Liver (tissue), 9 donors: ENCODE measurements around the gene PRKN. TPM values are rescaled to one million over a fixed set of nuclear protein-coding genes. Genes with fewer than 3 reads are reported as not detected.

Experiments
- DNase-seq: peaks from one replicate; pipeline ENCODE4 v3.0.0-alpha.2; 2017; ENCODE audit warnings: low spot score
- H3K27ac ChIP-seq, 2 donors: one replicate each; pipeline ENCODE4 v1.7.0; 2013; ENCODE audit warnings: inconsistent platforms in 2 of 2, low read length in 2 of 2, control low read depth in 1 of 2, low read depth in 1 of 2, mild to moderate bottlenecking in 1 of 2
- H3K27me3 ChIP-seq, 4 donors: one replicate each; pipeline versions ENCODE4 v1.6.1 to v1.7.0; 2013; ENCODE audit warnings: low read length in 3 of 4, inconsistent platforms in 1 of 4, mild to moderate bottlenecking in 1 of 4, moderate library complexity in 1 of 4; ENCODE audit not compliant: control insufficient read depth in 4 of 4, insufficient read depth in 4 of 4
- H3K36me3 ChIP-seq, 4 donors: one replicate each; pipeline versions ENCODE4 v1.6.1 to v1.7.0; 2013; ENCODE audit warnings: low read length in 3 of 4, mild to moderate bottlenecking in 3 of 4, low read depth in 1 of 4, moderate library complexity in 1 of 4; ENCODE audit not compliant: control insufficient read depth in 4 of 4, insufficient read depth in 3 of 4
- H3K4me1 ChIP-seq, 4 donors: one replicate each; pipeline versions ENCODE4 v1.6.1 to v1.7.0; 2013; ENCODE audit warnings: low read length in 3 of 4, mild to moderate bottlenecking in 3 of 4, moderate library complexity in 1 of 4; ENCODE audit not compliant: control insufficient read depth in 4 of 4, insufficient read depth in 4 of 4
- H3K4me3 ChIP-seq, 3 donors: one replicate each; pipeline versions ENCODE4 v1.6.1 to v1.7.0; 2013; ENCODE audit warnings: low read length in 3 of 3, control low read depth in 1 of 3, low read depth in 1 of 3, mild to moderate bottlenecking in 1 of 3
- H3K9ac ChIP-seq, 2 donors: one replicate each; pipeline ENCODE4 v1.7.0; 2013; ENCODE audit warnings: low read length in 2 of 2, mild to moderate bottlenecking in 2 of 2, moderate library complexity in 2 of 2, control low read depth in 1 of 2, low read depth in 1 of 2
- H3K9me3 ChIP-seq, 4 donors: one replicate each; pipeline versions ENCODE4 v1.6.1 to v1.7.0; 2013; ENCODE audit warnings: low read length in 3 of 4; ENCODE audit not compliant: control insufficient read depth in 4 of 4
- CTCF ChIP-seq: fragments of 150-350 bp; IDR thresholded peaks from 2 replicates; pipeline ENCODE4 v1.5.1; 2017; ENCODE audit warnings: improper control_type of control experiment, low read depth, low read length; ENCODE audit not compliant: missing input control
- EGR1 ChIP-seq, 2 donors: IDR thresholded peaks; 2 replicates each; pipeline ENCODE4 v1.6.1; 2016 to 2018; ENCODE audit warnings: antibody characterized with exemption in 2 of 2, low read depth in 2 of 2
- FOXA1 ChIP-seq: IDR thresholded peaks from 2 replicates; pipeline ENCODE4 v1.6.1; 2016; ENCODE audit warnings: antibody characterized with exemption
- FOXA2 ChIP-seq: IDR thresholded peaks from 2 replicates; pipeline ENCODE4 v1.6.1; 2016; ENCODE audit warnings: antibody characterized with exemption
- GABPA ChIP-seq, 2 donors: IDR thresholded peaks in 1 of 2; conservative IDR thresholded peaks in 1 of 2; 2 replicates each; pipeline ENCODE4 v1.6.1; 2016; ENCODE audit warnings: antibody characterized with exemption in 2 of 2, mild to moderate bottlenecking in 1 of 2, moderate library complexity in 1 of 2
- HNF4A ChIP-seq, 2 donors: conservative IDR thresholded peaks; 2 replicates each; pipeline ENCODE4 v1.6.1; 2016; ENCODE audit warnings: antibody characterized with exemption in 2 of 2, mild to moderate bottlenecking in 2 of 2
- JUND ChIP-seq, 2 donors: IDR thresholded peaks; 2 replicates each; pipeline ENCODE4 v1.6.1; 2016; ENCODE audit warnings: antibody characterized with exemption in 2 of 2
- NR2F2 ChIP-seq: IDR thresholded peaks from 2 replicates; pipeline ENCODE4 v1.6.1; 2016; ENCODE audit warnings: antibody characterized with exemption
- RAD21 ChIP-seq, 2 donors: IDR thresholded peaks; 2 replicates each; pipeline ENCODE4 v1.6.1; 2016; ENCODE audit warnings: antibody characterized with exemption in 2 of 2, mild to moderate bottlenecking in 2 of 2
- RXRA ChIP-seq, 2 donors: IDR thresholded peaks; 2 replicates each; pipeline ENCODE4 v1.6.1; 2017 to 2018; ENCODE audit warnings: antibody characterized with exemption in 2 of 2, mild to moderate bottlenecking in 1 of 2
- SP1 ChIP-seq: IDR thresholded peaks from 2 replicates; pipeline ENCODE4 v1.6.1; 2018; ENCODE audit warnings: antibody characterized with exemption, mild to moderate bottlenecking
- YY1 ChIP-seq: IDR thresholded peaks from 2 replicates; pipeline ENCODE4 v1.6.1; 2016; ENCODE audit warnings: antibody characterized with exemption, mild to moderate bottlenecking
- WGBS: extraction: QIAGEN DNeasy Blood & Tissue Kit; methylation state at CpG from one replicate; pipeline ENCODE4 v1.1.7; 2013; 5-methylcytosine and 5-hydroxymethylcytosine counted together
- polyA plus RNA-seq, 2 donors: library from polyadenylated mRNA; stranded (reverse) in 1 of 2; unstranded in 1 of 2; fragments of 200-250 nt in 1 of 2; fragments of >200 nt in 1 of 2; fragmentation: Nextera tagmentation in 1 of 2; extraction: Ambion mirVana in 1 of 2; gene quantifications; one replicate each; pipeline versions ENCODE4 v1.2.1 to v1.2.3, GENCODE V29; 2013 to 2015
- total RNA-seq, 2 donors: library from RNA; depleted of rRNA; stranded (reverse); fragments of >200 nt; gene quantifications; one replicate each; pipeline ENCODE4 v1.2.3, GENCODE V29; 2014
- TF ChIP-seq, protein P1 (sequence below): IDR thresholded peaks from 2 replicates; pipeline ENCODE4 v1.6.1; 2016; ENCODE audit warnings: antibody characterized with exemption
- TF ChIP-seq, protein P2 (sequence below): IDR thresholded peaks from 2 replicates; pipeline ENCODE4 v1.6.1; 2016; ENCODE audit warnings: antibody characterized with exemption, mild to moderate bottlenecking
- TF ChIP-seq, protein P3 (sequence below): IDR thresholded peaks from 2 replicates; pipeline ENCODE4 v1.6.1; 2016; ENCODE audit warnings: antibody characterized with exemption
- TF ChIP-seq, protein P4 (sequence below): IDR thresholded peaks from 2 replicates; pipeline ENCODE4 v1.6.1; 2016; ENCODE audit warnings: antibody characterized with exemption
- donor health status: healthy.
- donor health status: healthy.
- donor health status: healthy.
- donor health status: healthy.
- donor health status: healthy.

The PRKN gene
- total and polyA plus RNA-seq, 4 donors = 0.47 to 4.1 (median 3.2) TPM

- TF ChIP-seq HNF4A (conservative IDR thresholded peaks at IDR 0.05) (no peak), CTCF (no peak), EGR1 (IDR thresholded peaks at IDR 0.05; ENCODE audit: low read depth in 2 of 2) (no peak), JUND (IDR thresholded peaks at IDR 0.05) (no peak), NR2F2 (no peak), FOXA2 (no peak), FOXA1 (no peak), RAD21 (IDR thresholded peaks at IDR 0.05) (no peak), SP1 (no peak)
- TF ChIP-seq, protein P1, sequence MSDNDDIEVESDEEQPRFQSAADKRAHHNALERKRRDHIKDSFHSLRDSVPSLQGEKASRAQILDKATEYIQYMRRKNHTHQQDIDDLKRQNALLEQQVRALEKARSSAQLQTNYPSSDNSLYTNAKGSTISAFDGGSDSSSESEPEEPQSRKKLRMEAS = no peak
- TF ChIP-seq, protein P2, sequence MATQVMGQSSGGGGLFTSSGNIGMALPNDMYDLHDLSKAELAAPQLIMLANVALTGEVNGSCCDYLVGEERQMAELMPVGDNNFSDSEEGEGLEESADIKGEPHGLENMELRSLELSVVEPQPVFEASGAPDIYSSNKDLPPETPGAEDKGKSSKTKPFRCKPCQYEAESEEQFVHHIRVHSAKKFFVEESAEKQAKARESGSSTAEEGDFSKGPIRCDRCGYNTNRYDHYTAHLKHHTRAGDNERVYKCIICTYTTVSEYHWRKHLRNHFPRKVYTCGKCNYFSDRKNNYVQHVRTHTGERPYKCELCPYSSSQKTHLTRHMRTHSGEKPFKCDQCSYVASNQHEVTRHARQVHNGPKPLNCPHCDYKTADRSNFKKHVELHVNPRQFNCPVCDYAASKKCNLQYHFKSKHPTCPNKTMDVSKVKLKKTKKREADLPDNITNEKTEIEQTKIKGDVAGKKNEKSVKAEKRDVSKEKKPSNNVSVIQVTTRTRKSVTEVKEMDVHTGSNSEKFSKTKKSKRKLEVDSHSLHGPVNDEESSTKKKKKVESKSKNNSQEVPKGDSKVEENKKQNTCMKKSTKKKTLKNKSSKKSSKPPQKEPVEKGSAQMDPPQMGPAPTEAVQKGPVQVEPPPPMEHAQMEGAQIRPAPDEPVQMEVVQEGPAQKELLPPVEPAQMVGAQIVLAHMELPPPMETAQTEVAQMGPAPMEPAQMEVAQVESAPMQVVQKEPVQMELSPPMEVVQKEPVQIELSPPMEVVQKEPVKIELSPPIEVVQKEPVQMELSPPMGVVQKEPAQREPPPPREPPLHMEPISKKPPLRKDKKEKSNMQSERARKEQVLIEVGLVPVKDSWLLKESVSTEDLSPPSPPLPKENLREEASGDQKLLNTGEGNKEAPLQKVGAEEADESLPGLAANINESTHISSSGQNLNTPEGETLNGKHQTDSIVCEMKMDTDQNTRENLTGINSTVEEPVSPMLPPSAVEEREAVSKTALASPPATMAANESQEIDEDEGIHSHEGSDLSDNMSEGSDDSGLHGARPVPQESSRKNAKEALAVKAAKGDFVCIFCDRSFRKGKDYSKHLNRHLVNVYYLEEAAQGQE = no peak
- TF ChIP-seq, protein P3, sequence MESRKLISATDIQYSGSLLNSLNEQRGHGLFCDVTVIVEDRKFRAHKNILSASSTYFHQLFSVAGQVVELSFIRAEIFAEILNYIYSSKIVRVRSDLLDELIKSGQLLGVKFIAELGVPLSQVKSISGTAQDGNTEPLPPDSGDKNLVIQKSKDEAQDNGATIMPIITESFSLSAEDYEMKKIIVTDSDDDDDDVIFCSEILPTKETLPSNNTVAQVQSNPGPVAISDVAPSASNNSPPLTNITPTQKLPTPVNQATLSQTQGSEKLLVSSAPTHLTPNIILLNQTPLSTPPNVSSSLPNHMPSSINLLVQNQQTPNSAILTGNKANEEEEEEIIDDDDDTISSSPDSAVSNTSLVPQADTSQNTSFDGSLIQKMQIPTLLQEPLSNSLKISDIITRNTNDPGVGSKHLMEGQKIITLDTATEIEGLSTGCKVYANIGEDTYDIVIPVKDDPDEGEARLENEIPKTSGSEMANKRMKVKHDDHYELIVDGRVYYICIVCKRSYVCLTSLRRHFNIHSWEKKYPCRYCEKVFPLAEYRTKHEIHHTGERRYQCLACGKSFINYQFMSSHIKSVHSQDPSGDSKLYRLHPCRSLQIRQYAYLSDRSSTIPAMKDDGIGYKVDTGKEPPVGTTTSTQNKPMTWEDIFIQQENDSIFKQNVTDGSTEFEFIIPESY = no peak
- no peak overlapping the region for H3K9ac ChIP-seq
- no peaks in the 10 kb centered on the region for H3K9me3 ChIP-seq
- H3K4me3 ChIP-seq = no peak overlapping the region
- 91% methylated on average over 14 of the region's 14 CpGs for WGBS
- no peak overlapping the region for H3K27ac ChIP-seq
- no peaks in the 10 kb centered on the region for H3K36me3 ChIP-seq
- peaks cover 0 to 7% (median 3%) of the 10 kb centered on the region in 4 donors for H3K4me1 ChIP-seq
- H3K27me3 ChIP-seq = no peaks in the 10 kb centered on the region
- no peak for DNase-seq
Observed at GRCh38 chr6:161744211-161745067, 983.1 kb downstream of the PRKN start.

GRCh38 chr6:161743509-161744178 lies 983.9 kb downstream of the PRKN start:
- Histone ChIP-seq H3K9ac (no peak overlapping the region), H3K9me3 (no peaks in the 10 kb centered on the region), H3K4me3 (no peak overlapping the region), H3K27ac (no peak overlapping the region), H3K27me3 (no peaks in the 10 kb centered on the region), H3K36me3 (no peaks in the 10 kb centered on the region), H3K4me1 (peaks cover 0 to 3% (median 3%) of the 10 kb centered on the region in 4 donors)
- 93% methylated on average over 15 of the region's 15 CpGs for WGBS
- no peak for DNase-seq
- TF ChIP-seq GABPA (IDR thresholded peaks at IDR 0.05 in 1 of 2, conservative IDR thresholded peaks at IDR 0.05 in 1 of 2) (no peak), SP1 (no peak), FOXA2 (no peak), JUND (IDR thresholded peaks at IDR 0.05) (no peak), EGR1 (IDR thresholded peaks at IDR 0.05; ENCODE audit: low read depth in 2 of 2) (no peak), RXRA (IDR thresholded peaks at IDR 0.05) (no peak), YY1 (no peak)
- TF ChIP-seq, protein P1 = no peak
- TF ChIP-seq, protein P4, sequence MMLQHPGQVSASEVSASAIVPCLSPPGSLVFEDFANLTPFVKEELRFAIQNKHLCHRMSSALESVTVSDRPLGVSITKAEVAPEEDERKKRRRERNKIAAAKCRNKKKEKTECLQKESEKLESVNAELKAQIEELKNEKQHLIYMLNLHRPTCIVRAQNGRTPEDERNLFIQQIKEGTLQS = no peak
- TF ChIP-seq, protein P2 = no peak
